H7 (cell line): Measurements from ENCODE around the gene ATP13A3. TPM values are rescaled to one million over a fixed set of nuclear protein-coding genes. Genes with fewer than 3 reads are reported as not detected.
A peak's percentile ranks its signal among the peaks of the same experiment; 100 is the strongest.
"Not testable (repeated sequence)": the region's sequence is repeated elsewhere in the genome, so short reads cannot be mapped to it uniquely, and the experiment has no call there.

Experiments used
- DNase-seq: peaks from one replicate; pipeline ENCODE4 v3.0.0; 2012
- H3K27me3 ChIP-seq: 2 replicates; pipeline ENCODE4 v1.6.0; 2011; ENCODE audit warnings: mild to moderate bottlenecking, low read length; ENCODE audit not compliant: control insufficient read depth, insufficient read depth
- H3K36me3 ChIP-seq: replicated peaks from 2 replicates; pipeline ENCODE4 v1.5.1; 2011; ENCODE audit warnings: low read length; ENCODE audit not compliant: control insufficient read depth, insufficient read depth
- H3K4me3 ChIP-seq: 2 replicates; pipeline ENCODE4 v1.5.1; 2011; ENCODE audit warnings: low read depth, mild to moderate bottlenecking, control low read depth, low read length, moderate library complexity; ENCODE audit not compliant: insufficient read depth
- total RNA-seq: library from RNA; depleted of rRNA; stranded (reverse); fragments of >200 nt; shearing (Covaris generic); gene quantifications from 2 replicates; pipeline ENCODE4 v1.2.3, GENCODE V29; 2014

Gene ATP13A3
- total RNA-seq, 1 experiment from 2014 or later = 46.5 TPM

DNA sequence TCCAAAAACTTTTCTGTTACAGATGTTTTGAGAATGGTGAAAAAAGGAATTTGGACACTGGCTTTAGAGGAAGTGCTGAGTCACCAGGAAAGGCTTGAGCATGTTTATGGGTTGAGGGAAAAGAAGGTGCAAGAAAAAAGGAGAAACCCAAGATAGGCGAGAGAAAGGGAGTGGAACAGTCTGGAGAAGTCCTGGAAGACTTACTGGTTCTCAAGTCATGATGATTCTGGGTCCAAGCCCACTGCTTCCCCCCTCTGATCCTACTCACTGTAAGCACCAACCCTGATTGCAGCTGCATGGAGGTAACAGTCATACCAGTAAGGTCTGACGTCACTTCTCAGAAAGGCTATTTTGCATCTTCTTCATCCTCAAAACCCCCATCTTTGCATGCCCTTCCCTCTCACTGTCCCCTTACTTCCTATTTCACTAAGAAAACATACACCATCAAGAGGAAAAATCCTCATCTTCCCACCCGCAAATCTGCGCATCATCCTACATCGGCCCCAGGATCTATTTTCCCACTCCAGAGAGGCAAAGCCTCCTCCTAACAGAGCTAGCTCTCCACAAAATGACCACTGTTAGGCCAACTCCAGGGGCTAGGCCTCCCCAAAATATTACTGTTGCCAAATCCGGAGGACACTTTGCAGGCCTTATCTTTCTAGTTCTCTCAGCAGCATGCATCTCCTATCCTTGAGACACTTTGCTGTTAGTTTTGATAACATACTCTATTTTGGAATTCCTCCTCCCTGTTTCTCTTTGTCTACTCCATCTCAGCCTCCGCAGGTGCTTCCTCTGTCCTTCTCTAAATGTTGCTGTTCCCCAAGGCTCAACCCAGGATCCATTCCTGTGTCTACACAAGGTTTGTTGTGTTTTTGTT lies 3.2 kb upstream of the ATP13A3 start:
- Histone ChIP-seq H3K4me3 (no peak overlapping the region), H3K36me3 (no peaks in the 10 kb centered on the region; the same call in 1 of the 2 replicates)
- no peak for DNase-seq

DNA sequence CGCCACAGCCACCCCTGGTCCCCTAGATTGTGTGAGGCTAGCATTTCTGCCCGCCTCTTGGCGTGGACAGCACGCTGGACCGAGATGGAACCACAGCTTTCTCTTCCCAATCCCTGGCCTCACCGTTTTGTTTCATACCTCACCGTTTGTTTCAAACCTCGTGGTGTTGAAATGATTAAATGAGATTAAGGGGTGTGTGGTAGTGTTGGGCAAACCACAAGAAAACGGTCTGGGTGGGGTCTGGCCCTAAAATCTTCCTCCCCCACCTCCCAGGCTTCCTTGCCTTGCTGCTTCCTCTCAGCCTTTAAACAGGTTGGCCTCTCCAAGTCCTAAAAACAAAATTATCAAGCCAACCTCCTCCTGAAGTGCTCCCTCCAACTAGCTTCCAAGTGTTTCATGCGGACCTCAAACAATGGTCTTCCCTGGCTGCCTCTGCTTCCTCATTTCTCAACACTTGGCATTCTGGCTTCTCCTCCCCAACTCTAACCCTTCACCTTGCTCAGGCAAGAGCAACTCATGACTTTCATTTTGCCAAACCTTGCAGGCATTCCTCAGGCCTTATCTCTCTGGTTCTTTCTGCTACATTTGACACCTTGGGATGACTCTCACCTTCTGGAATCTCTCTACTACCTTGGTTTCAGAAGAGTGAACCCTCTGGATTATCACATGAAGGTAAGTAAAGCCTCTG lies 1.4 kb upstream of the ATP13A3 start:
- DNase-seq = no peak
- no peaks in the 10 kb centered on the region; the same call in none of the 2 replicates for H3K36me3 ChIP-seq
- H3K27me3 ChIP-seq = peaks cover 5% of the 10 kb centered on the region
- peak overlapping the region; percentile 43 for H3K4me3 ChIP-seq

More for the DNA sequence above, 3.2 kb upstream of the ATP13A3 start:
- peaks cover 5% of the 10 kb centered on the region for H3K27me3 ChIP-seq

DNA sequence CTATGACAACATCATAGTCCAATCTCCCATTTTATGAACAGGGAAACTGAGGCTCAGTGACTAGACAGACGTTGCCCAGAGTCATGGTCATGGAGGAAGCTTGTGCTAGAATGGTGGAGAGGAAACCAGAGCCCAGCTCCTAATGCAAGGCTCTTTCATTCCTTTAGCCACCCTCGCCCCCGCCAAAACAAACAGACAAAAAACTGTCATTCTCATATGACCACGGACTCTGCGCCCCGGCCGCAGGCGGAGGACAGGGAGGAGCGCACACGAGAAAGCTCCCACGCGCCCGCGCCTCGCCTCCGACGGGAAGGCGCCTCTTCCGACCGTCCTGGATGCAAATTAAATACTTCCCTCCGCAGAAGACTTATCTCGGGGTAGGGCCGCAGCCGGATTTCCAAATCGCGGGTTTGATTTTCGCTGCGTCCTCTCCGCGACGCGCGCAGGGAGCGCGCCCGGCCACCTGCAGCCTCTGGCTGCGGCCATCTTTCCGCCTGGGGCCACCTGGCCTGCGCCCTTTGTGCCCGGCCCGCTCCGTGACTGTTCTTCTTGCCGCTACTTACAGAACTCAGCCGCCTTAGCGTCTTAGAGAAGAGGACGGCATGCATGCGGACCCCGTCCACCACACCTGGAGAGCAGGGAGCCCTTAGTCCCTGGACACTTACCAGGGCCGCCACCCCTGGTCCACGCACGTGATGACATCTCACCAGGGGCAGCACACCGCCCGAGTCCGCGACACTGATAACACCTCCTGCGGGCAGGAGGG lies 670 bp upstream of the ATP13A3 start:
- H3K4me3 ChIP-seq = peak overlapping the region; percentile 43
- DNase-seq = peak; percentile 53
- peaks cover 5% of the 10 kb centered on the region for H3K27me3 ChIP-seq
- H3K36me3 ChIP-seq = no peaks in the 10 kb centered on the region; the same call in none of the 2 replicates

DNA sequence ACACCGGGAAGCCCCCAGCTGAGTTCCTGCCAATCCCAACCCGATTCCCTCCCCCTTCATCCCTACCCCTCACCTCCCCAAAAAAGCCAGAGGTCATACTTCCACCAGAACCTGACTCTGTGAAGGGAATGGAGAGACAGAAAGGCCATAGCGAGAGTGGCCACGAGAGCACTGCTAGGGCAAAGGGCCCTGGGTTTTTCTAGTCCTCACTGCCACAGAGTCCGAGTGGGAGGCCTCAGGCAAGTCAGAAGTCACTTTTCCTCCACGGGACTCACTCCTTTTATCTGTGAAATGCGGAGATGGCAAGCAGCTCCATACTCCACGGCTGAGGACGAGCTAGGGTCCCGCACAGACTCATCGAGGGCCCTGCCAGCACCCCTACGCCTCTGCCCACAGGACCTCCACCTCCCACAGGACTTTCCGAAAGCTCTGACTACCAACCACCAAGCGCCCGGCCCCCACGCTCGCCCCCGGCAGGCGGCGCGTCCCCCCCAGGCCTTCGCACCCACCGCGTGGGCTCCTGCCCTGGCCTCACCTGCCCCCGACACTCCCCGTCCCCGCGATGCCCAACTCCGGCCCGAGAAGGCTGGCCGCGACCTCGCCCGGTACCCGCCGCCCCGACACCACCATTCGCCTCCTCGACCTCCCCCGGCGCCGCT lies 792 bp downstream of the ATP13A3 start:
- Histone ChIP-seq H3K36me3 (no peaks in the 10 kb centered on the region; the same call in none of the 2 replicates), H3K4me3 (peak overlapping the region; percentile 80), H3K27me3 (peaks cover 5% of the 10 kb centered on the region)
- DNase-seq = peak; percentile 62

DNA sequence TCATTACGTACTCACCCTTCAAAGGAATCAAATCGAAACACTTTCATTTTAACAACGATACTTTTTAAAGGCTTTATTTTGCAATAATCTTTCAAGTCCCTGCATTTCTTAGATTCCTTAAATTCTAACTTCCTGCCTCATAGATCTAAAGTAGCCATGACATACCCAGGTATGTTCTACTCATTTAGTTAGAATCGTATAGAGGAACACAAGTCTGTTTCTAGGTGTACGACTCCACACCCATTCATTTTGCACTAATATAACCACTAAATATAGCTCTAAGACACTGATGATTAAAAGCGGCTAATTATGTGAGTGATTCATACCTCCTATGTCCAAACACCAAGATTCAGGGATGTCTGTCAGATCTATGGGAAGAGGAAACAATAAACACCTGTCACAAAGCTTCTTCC lies 1.3 kb downstream of the ATP13A3 start:
- DNase-seq = no peak
- H3K27me3 ChIP-seq = peaks cover 5% of the 10 kb centered on the region
- H3K36me3 ChIP-seq = no peaks in the 10 kb centered on the region; the same call in none of the 2 replicates
- peak overlapping the region; percentile 80 for H3K4me3 ChIP-seq

DNA sequence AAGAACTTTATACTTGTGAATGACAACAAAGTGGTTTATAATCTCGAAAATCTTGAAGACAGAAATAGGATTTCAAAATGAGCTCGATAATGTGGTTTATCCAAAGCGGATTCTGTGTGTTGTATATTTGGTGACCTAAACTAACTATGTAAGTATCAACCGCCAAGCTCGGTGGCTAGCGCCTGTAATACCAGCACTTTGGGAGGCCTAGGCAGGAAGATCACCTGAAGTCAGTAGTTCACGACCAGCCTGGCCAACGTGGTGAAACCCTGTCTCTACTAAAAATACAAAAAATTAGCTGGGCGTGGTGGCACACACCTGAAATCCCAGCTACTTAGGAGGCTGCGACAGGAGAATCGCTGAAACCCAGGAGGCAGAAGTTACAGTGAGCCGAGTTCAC lies 2.2 kb downstream of the ATP13A3 start:
- no peak for DNase-seq
- H3K27me3 ChIP-seq = peaks cover 5% of the 10 kb centered on the region
- no peaks in the 10 kb centered on the region; the same call in none of the 2 replicates for H3K36me3 ChIP-seq
- no peak overlapping the region for H3K4me3 ChIP-seq

DNA sequence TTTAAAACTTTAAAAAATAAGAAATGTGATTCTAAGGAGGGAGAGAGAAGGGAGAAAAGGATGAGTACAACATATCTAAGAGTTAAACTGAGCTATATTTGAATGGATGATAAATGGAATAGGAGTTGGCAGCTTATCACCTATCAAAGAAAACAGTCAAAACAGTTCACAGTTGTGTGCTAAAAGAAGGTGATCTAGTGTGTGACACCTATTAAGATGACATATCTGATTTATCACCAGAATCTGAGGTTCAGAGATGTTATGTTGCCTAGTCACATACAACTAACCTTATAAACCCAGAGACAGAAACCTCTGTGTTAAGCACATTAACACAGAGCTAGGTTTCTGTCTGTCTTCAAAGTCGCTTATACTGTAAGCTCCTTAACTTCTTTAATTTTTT lies 3.0 kb downstream of the ATP13A3 start:
- Histone ChIP-seq H3K36me3 (no peaks in the 10 kb centered on the region; the same call in none of the 2 replicates), H3K27me3 (peaks cover 5% of the 10 kb centered on the region), H3K4me3 (no peak overlapping the region)
- no peak for DNase-seq

DNA sequence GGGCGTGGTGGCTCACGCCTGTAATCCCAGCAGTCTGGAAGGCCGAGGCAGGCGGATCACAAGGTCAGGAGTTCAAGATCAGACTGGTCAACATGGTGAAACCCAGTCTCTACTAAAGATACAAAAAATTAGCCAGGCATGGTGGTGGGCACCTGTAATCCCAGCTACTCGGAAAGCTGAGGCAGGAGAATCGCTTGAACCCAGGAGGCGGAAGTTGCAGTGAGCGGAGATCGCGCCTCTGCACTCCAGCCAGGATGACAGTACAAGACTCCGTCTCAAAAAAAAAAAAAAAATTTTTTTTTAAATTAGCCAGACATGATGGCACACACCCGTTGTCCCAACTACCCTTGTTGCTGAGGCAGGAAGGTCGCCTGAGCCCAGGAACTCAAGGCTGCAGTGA lies 4.0 kb downstream of the ATP13A3 start:
- H3K36me3 ChIP-seq = not testable (repeated sequence)

DNA sequence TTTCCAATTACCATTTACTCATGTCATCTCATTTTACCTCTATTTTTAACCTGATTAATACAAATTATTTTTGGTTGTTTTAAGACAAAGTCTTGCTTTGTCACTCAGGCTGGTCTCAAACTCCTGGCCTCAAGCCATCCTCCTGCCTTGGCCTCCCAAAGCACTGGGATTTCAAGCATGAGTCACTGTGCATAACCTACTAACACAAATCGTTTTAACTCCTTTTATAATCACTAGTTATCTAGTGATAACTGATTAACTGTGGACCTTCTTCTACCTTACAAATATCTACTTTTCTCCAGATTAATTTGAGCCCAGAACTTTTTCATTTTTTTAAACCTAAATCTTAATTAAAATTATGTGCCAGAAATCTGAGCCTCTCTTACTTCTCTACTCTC lies 4.6 kb downstream of the ATP13A3 start:
- H3K36me3 ChIP-seq = no peaks in the 10 kb centered on the region; the same call in 1 of the 2 replicates
- H3K4me3 ChIP-seq = no peak overlapping the region
- DNase-seq = no peak
- H3K27me3 ChIP-seq = 0 out of 2 replicates have a peak, but pooled peaks cover 1% of the 10 kb centered on the region

More for the DNA sequence above, 4.0 kb downstream of the ATP13A3 start:
- H3K4me3 ChIP-seq, DNase-seq, H3K27me3 ChIP-seq: not testable (repeated sequence)

DNA sequence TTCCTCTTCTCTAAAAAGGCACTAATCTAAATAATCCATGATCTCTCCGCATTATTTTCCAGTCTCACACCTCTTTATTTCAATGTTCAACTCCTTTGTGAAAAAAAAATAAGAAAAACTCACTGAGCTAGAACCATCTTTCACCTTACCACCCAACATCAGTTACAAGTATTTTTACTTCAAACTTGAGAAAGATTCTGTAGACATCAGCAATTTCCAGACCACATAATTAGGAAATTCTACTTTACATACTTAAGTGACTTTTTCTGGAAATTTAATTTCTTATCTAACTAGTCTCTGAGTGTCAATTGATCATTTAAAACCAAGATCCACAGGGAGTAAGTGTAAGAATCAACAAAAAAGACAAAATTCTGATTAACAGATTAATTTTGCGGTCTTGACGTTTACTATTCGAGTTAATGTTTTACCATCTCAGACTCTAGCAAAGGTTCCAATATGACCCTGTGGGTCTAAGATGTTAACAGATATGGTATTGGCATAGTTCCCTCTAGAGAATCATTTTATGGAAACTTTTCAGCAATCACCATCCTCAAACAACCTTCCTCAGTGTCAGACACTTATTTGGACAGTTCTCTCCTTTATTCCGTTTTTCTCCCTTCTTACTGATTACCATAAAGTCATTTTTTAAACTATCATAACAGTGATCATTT lies 5.1 kb downstream of the ATP13A3 start:
- no peaks in the 10 kb centered on the region; the same call in 1 of the 2 replicates for H3K36me3 ChIP-seq
- no peak for DNase-seq
- H3K27me3 ChIP-seq = 0 out of 2 replicates have a peak, but pooled peaks cover 1% of the 10 kb centered on the region
- H3K4me3 ChIP-seq = no peak overlapping the region

DNA sequence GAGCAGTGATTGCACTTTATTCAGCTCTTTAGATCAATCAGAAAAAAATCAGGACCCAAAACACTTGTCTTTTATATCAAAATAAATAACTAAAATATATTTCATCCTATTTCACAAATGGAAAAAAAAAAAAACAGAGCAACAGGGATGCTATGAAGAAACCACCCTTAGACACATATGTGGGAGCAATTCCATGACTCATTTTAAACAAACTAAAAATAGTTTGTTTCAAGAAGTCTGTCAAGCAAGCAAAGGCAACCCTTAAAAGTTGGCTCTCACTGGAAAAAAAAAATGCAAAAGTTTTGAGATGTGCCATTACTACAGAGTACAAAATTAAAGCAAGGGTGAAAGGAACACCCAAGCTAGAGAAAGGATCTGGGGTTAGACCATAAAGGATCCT lies 5.7 kb downstream of the ATP13A3 start:
- DNase-seq = no peak
- H3K4me3 ChIP-seq = no peak overlapping the region
- 0 out of 2 replicates have a peak, but pooled peaks cover 1% of the 10 kb centered on the region for H3K27me3 ChIP-seq
- H3K36me3 ChIP-seq = no peaks in the 10 kb centered on the region; the same call in 1 of the 2 replicates

DNA sequence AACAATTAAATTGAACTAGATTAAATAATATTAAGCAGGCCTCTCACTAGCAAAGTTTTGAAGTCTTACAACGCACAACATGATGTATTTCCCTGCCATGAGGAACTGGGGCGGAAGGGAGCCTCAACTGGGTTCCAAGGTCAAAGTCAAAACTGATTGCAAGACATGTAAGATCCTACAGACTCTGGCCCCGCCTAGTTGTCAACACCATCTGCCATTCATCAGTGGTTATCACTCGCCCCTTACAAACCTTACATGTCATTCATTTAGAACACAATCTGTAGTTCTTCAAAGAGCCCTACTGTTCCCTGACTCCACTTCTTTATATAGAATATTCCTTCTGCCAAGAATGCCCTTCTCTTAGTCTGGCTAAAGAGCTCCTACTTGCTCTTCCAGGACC lies 10.0 kb downstream of the ATP13A3 start:
- no peaks in the 10 kb centered on the region for H3K36me3 ChIP-seq
- DNase-seq = no peak
- no peak overlapping the region for H3K4me3 ChIP-seq

DNA sequence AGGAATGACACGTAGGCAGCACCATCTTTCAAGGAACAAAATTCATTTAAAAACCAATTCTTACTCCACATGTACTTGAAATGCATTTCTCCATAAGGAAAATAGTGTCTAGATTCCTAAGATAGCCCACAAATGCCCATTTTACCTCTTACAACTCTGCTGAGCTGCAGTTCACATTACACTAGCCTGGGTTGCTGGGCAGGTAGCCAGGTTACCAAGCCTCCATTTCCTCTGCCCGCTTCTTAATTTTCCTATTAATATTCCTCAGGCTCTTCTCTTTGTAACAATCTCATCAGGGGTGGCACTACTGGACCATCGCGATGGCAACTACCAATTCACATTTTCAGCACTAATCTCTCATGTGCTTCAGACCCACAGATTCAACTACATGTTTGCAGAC lies 10.8 kb downstream of the ATP13A3 start:
- Histone ChIP-seq H3K27me3 (no peaks in the 10 kb centered on the region), H3K4me3 (no peak overlapping the region), H3K36me3 (no peaks in the 10 kb centered on the region)
- DNase-seq = no peak

More for the DNA sequence above, 10.0 kb downstream of the ATP13A3 start:
- no peaks in the 10 kb centered on the region for H3K27me3 ChIP-seq
